Measurements from ENCODE around the gene ACHE. TPM values are rescaled to one million over a fixed set of nuclear protein-coding genes. Genes with fewer than 3 reads are reported as not detected.
A peak's percentile ranks its signal among the peaks of the same experiment; 100 is the strongest.
"Not testable (repeated sequence)": the region's sequence is repeated elsewhere in the genome, so short reads cannot be mapped to it uniquely, and the experiment has no call there.

Gene ACHE
- 0.27 TPM for total RNA-seq

- no peak for DNase-seq (ENCODE audit: low read depth in 2 of 3, low spot score in 2 of 3)
These were observed at the start of gene ACHE for GRCh38 chr7:100895701-100895955. TSS of gene ACHE (minus strand) at chr7:100895888. CDS start at chr7:100894232, 1,656 bp downstream.

DNA sequence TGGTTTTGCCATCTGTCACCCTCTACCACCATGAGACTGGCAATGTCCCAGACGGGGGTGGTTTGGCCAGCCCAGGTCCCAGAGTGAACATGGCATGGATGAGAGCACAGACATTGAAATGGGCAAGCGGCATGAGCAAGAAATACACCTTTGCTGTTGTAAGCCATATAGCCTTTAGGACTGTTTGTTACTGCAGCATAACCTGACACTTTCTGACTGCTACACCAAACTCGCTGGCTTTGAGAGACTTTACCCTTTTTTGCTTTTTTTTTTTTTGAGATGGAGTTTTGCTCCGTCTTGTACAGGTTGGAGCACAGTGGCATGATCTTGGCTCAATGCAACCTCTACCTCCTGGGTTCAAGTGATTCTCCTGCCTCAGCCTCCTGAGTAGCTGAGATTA, 48.5 kb upstream of the ACHE start:
- DNase-seq (ENCODE audit: low read depth in 2 of 3, low spot score in 2 of 3): no peak

DNA sequence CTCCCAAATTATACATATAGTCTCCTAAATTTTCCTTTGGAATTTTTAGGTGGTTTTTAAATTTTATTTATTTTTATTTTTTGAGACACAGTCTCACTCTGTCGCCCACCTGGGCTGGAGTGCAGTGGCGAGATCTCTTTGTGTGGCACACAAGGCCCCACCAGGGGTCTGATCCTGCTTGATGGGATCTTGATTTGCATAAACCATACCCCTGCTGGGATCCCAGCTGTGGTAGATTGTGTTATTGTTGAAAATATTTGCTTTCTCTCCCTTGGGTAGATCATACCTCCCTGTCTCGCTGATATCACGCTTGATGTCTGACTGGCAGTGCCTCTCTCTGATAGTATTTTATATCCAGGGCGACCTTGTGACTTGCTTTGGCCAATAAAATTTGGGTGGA, 48.0 kb upstream of the ACHE start:
- DNase-seq (ENCODE audit: low read depth in 2 of 3, low spot score in 2 of 3): no peak

DNA sequence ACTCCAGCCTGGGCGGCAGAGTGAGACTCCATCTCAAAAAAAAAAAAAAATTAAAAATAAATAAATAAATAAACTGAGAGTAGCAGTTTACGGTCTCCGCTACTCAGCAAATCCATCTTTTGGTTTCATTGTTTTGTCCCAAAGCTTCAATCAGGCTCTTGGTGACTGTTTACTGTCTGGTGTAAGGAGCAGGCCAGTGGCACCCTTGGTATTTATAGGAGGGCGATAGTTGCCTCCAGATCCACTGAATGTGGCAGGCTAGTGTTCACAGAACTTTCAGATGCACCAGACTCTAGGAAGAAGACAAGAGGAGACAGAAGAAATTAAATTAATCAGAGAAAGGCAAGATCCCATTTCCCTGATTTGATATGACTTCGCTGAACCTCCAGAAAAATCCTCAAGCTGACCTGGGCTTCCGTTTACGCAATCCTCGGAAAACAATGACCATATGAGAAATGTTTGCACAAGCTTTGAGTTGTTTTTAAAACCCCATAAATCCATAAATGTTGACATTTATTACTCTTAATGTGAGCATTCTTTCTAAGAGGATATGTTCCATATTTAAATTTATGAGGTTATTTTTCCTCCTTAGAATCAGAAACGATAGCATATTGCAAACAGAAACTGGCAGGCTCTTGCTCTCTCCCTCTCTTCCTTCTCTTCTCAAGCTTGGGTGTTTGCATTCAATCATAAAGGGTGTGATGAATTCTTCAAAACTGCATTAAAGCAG, 46.5 kb upstream of the ACHE start:
- DNase-seq (ENCODE audit: low read depth in 2 of 3, low spot score in 2 of 3): no peak

DNA sequence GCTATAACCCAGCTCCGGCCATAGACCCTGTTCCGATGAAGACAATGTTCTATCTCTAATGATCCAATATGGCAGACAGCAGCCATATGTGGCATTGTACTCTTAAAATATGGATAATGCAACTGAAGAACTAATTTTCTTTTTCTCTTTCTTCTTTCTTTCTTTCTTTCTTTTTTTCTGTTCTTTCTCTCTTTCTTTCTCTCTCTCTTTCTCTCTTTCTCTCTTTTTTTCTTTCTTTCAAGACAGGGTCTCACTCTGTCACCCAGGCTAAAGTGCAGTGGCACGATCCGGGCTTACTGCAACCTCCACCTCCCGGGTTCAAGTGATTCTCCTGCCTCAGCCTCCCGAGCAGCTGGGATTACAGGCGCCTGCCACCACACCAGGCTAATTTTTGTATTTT, 40.5 kb upstream of the ACHE start:
- DNase-seq (ENCODE audit: low read depth in 2 of 3, low spot score in 2 of 3): not testable (repeated sequence)

GRCh38 chr7:100935381-100935780, 39.7 kb upstream of the ACHE start:
- DNase-seq (ENCODE audit: low read depth in 2 of 3, low spot score in 2 of 3): not testable (repeated sequence)

DNA sequence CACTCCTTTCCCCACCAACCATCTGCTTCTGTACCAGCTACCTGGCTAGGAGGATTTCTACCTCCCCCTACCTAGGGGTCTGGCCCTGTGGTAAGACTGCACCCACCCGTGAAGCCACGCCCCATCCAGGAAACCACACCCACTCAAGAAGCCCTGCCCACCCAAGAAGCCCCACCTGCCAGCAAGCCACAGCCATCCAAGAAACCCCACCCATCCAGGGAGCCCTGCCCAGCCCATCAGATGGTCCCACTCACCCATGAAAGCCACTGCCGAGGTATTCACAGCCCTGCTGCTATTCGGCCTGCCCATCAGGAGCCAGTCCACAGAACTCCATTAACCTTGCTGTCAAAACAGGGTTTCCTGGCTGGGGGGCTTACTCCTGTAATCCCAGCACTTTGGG, 38.0 kb upstream of the ACHE start:
- DNase-seq (ENCODE audit: low read depth in 2 of 3, low spot score in 2 of 3): no peak

DNA sequence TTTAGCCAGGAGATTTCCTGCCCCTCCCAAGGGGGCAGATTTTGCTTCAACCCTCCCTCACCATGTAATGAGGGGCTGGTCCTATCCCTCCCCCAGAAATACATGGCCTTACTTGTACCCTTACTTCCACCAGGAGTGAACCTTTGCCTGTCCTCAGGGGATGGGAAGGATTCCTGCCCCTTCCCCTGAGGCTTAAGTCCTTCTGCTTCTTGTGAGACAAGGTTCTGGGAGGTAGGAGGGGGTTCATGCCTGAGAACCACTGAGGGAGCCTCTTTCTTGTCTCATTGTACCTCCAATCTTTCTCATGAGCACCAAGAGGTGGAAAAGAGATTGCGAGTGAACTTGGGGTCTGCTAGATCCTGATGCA, 34.1 kb upstream of the ACHE start:
- DNase-seq (ENCODE audit: low read depth in 2 of 3, low spot score in 2 of 3): no peak

DNA sequence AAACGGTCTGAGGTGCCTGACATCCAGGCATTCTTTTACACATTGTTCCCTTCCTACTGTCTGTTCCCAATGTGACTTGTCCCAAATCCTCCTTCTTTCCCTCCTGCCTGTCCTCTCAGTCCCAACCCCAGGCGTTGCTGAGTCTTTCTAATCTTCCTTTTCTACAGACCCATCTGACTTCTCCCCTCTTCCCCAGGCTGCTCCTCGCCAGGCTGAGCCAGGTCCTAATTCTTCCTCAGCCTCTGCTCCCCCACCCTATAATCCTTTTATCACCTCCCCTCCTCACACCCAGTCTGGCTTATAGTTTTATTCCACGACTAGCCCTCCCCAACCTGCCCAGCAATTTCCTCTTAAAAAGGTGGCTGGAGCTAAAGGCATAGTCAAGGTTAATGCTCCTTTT, 27.9 kb upstream of the ACHE start:
- DNase-seq (ENCODE audit: low read depth in 2 of 3, low spot score in 2 of 3): not testable (repeated sequence)

- DNase-seq (ENCODE audit: low read depth in 2 of 3, low spot score in 2 of 3): no peak
These were observed 25.4 kb upstream of the ACHE start for GRCh38 chr7:100921039-100921438.

- not testable (repeated sequence) for DNase-seq (ENCODE audit: low read depth in 2 of 3, low spot score in 2 of 3)
These were observed 24.2 kb upstream of the ACHE start for GRCh38 chr7:100919779-100920437.

GRCh38 chr7:100919335-100919734, 23.6 kb upstream of the ACHE start:
- not testable (repeated sequence) for DNase-seq (ENCODE audit: low read depth in 2 of 3, low spot score in 2 of 3)

DNA sequence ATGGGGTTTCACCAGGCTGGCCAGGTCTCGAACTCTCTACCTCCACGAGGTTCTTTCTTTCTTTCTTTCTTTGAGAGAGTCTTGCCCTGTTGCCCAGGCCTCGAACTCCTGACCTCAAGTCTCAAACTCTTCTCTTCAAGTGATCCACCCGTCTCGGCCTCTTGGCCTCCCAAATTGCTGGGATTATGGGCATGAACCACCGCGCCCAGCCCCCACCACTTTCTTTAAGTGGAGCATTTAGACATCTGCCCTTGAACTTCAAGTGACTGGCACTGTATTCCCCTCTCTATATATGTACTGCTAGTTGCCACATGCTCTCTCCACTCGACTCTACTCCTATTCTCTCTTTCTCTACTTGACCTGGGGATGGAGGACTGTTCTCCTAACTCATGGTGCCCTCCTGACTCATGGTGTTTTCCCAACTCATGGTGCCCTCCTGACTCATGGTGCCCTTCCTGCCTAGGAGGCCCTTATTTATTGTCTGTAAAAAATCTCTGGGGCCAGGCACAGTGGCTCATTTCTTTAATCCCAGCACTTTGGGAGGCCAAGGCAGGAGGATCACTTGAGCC, 19.3 kb upstream of the ACHE start:
- no peak for DNase-seq (ENCODE audit: low read depth in 2 of 3, low spot score in 2 of 3)

DNA sequence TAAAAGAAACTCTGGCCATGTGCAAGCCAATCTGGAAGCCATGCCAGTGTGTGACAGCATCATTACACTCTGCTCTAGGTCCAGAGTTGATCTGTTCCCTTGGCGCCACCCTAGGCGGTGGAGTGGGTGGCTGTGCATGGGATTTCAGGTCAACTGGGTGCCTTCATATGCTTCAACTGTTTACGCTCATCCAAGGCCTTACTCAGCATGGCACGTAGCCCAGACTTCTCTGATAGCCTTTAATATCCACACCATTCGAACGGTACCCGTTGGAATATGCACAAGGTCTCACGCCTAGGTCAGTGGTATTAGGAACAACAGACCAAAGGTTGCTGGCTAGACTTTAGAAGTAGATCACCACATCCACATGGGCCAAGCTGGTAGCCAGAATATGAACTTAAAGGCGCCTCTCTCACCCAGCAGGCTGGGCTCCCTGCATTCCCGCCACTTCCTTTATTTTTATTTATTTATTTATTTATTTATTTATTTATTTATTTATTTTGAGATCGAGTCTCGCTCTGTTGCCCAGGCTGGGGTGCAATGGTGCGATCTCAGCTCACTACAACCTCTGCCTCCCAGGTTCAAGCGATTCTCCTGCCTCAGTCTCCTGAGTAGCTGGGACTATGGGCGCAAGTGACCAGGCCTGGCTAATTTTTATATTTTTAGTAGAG, 18.7 kb upstream of the ACHE start:
- DNase-seq (ENCODE audit: low read depth in 2 of 3, low spot score in 2 of 3): no peak

- DNase-seq (ENCODE audit: low read depth in 2 of 3, low spot score in 2 of 3): no peak
These were observed 15.8 kb upstream of the ACHE start for GRCh38 chr7:100911484-100911883.

GRCh38 chr7:100910443-100910842, 14.8 kb upstream of the ACHE start:
- peak in 2 of 3 donors; percentile 42 to 67 for DNase-seq (ENCODE audit: low read depth in 2 of 3, low spot score in 2 of 3)

DNA sequence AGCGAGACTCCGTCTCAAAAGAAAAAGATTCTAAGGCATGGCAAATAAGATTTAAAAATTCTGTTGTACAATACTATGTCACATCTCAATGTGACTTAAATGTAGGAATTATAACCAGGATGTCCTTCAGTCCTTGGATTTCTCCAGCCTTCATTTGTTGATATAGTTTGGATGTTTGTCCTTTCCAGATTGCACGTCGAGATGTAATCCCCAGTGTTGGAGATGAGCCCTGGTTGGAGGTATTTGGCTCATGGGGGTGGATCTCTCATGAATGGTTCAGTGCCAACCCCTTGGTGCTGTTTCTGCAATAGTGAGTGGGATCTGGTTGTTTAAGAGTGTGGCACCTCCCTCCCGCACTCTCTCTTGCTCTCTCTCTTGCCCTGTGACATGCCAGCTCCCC, 12.8 kb upstream of the ACHE start:
- DNase-seq (ENCODE audit: low read depth in 2 of 3, low spot score in 2 of 3): no peak

DNA sequence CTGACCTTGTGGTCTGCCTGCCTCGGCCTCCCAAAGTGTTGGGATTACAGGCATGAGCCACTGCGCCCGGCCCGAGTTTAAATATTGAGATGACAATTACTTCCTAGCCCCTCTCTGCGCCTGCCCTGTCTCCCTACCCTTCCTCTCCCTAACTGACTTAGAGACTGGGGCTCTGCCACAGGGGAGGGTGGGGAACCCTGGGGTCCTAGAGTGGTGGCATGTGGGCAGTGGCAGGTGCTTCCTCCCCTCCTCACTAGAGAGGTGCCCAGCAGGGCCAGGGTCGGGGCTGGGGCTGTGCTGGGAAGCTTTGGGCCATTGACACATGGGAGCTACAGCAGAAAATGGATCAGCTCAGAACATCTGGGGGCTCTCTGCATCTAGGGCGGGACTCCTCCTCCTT, 7.0 kb upstream of the ACHE start:
- DNase-seq (ENCODE audit: low read depth in 2 of 3, low spot score in 2 of 3): no peak

GRCh38 chr7:100901921-100902332, 6.2 kb upstream of the ACHE start:
- no peak for DNase-seq (ENCODE audit: low read depth in 2 of 3, low spot score in 2 of 3)

DNA sequence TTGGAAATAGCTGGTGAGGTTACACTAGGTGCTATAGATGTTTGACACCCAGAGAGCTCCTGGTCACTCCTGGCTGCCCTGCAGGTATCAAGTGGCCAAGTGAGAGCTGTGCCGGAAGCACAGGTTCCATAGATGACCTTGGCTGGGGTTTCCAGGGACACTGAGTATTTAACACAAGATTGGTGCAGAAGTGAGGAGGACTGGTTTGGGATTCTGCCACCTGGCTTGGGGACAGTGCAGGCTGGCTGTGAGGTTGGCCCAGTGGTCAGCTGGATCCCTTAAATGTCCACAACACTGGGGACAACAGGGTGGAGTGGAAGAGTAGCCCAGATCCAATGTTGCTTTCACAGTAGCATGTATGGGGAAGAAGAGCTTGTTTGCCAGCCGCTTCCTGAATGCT, 5.3 kb upstream of the ACHE start:
- DNase-seq (ENCODE audit: low read depth in 2 of 3, low spot score in 2 of 3): no peak

DNA sequence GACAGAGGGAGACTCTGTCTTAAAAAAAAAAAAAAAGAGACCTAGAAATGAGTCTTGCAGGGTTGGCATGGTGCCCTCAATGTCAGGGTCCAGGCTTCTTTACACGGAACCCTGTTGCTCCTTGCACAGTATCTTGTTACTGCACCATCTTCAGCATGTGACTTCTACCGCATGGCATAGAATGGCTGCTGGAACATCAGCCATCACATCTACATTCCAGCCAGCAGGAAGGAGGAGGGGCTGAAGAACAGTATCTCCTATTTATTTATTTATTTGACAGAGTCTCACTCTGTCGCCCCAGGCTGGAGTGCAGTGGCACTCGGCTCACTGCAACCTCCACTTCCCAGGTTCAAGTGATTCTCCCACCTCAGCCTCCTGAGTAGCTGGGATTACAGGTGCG, 3.7 kb upstream of the ACHE start:
- no peak for DNase-seq (ENCODE audit: low read depth in 2 of 3, low spot score in 2 of 3)
